Measurements from ENCODE around the gene RBMS2. TPM values are rescaled to one million over a fixed set of nuclear protein-coding genes. Genes with fewer than 3 reads are reported as not detected.

Gene RBMS2
- total RNA-seq, 1 donor from 2014 or later: 10.2 TPM

DNA sequence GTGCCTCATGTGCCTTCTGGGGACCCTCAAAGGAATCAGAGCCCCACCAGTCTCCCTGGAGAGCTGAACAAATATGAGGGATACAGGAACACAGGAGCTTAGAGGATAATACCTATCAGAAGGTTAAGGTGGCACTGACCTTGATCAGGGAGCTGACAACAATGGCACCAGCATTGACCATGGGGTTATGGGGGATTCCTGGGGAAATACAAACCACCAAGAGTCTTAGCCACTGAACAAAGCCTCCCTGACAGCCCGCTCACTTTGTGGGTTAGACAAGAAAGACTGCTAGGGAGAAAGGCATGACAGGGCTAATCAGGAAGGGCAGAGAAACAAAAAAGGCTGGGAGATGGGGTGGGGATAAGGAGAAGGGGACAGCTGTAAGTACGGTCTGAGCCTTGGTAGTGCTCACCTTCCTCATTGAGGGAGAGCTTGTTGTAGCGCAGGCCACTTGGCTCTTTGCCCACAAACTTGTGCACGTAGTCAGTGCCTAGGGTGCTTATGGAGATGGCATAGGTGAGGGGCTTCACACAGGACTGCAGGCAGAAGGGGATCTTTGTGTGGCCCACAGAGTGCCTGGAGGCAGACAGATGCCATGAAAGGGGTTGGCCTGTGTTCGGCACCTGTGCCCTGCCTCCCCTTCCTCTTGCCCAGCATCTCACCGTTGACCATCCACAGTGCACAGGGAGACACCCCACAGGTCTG, 43.9 kb upstream of the RBMS2 start:
- Mint-ChIP-seq H3K4me1 (ENCODE audit: low read depth, unreplicated experiment) (no peaks in the 10 kb centered on the region), H3K27me3 (ENCODE audit: unreplicated experiment) (peaks cover 5% of the 10 kb centered on the region), H3K4me3 (ENCODE audit: unreplicated experiment) (no peak overlapping the region), H3K9me3 (ENCODE audit: unreplicated experiment) (peaks cover 1% of the 10 kb centered on the region), H3K27ac (ENCODE audit: unreplicated experiment) (no peak overlapping the region), H3K36me3 (ENCODE audit: unreplicated experiment) (no peaks in the 10 kb centered on the region)
- TF ChIP-seq, protein P1, sequence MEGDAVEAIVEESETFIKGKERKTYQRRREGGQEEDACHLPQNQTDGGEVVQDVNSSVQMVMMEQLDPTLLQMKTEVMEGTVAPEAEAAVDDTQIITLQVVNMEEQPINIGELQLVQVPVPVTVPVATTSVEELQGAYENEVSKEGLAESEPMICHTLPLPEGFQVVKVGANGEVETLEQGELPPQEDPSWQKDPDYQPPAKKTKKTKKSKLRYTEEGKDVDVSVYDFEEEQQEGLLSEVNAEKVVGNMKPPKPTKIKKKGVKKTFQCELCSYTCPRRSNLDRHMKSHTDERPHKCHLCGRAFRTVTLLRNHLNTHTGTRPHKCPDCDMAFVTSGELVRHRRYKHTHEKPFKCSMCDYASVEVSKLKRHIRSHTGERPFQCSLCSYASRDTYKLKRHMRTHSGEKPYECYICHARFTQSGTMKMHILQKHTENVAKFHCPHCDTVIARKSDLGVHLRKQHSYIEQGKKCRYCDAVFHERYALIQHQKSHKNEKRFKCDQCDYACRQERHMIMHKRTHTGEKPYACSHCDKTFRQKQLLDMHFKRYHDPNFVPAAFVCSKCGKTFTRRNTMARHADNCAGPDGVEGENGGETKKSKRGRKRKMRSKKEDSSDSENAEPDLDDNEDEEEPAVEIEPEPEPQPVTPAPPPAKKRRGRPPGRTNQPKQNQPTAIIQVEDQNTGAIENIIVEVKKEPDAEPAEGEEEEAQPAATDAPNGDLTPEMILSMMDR (IDR thresholded peaks at IDR 0.05; ENCODE audit: partially characterized antibody, unreplicated experiment): no peak
- DNase-seq: no peak

DNA sequence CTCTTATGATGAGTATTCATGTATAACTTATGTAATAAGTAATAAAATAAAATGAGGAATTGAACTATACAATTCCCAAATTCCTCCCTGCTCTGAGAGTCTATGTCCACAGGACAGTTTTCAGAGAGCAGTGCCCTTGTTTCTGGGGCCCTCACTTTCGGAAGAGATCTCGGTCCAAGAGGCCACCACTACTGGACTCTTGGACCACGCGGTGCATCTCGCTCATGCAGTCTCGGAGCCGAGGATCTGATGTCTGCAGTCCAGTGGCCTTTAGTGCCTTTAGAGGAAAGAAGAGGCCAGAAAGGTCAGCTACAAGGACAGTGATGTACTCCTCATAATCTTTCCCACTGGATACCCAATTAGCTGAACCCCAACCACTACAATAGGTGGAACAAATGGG, 42.0 kb upstream of the RBMS2 start:
- Mint-ChIP-seq H3K4me1 (ENCODE audit: low read depth, unreplicated experiment) (no peaks in the 10 kb centered on the region), H3K36me3 (ENCODE audit: unreplicated experiment) (no peaks in the 10 kb centered on the region), H3K9me3 (ENCODE audit: unreplicated experiment) (peaks cover 1% of the 10 kb centered on the region), H3K4me3 (ENCODE audit: unreplicated experiment) (no peak overlapping the region), H3K27ac (ENCODE audit: unreplicated experiment) (no peak overlapping the region), H3K27me3 (ENCODE audit: unreplicated experiment) (peaks cover 2% of the 10 kb centered on the region)
- DNase-seq: no peak
- TF ChIP-seq, protein P1 (IDR thresholded peaks at IDR 0.05; ENCODE audit: partially characterized antibody, unreplicated experiment): no peak

DNA sequence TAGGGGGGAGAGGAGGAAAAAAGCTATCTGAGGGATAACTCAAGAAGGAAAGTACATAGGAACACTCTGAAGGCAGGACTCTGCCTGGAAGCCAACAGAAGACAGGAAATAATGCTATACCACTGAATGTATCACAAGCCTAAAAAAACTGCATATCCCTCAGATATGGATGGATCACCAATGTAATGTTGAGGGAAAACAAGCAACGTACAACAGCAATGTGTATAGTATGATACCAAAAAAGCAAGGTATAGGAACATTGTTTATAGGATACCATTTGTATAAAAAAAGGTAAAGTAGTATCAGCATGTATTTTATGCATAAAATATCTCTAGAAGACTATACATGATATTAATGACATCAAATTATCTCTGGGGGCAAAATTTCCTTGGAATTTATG, 37.1 kb upstream of the RBMS2 start:
- Mint-ChIP-seq H3K4me1 (ENCODE audit: low read depth, unreplicated experiment) (peaks cover 4% of the 10 kb centered on the region), H3K27me3 (ENCODE audit: unreplicated experiment) (peaks cover 19% of the 10 kb centered on the region), H3K36me3 (ENCODE audit: unreplicated experiment) (peaks cover 9% of the 10 kb centered on the region), H3K4me3 (ENCODE audit: unreplicated experiment) (no peak overlapping the region), H3K27ac (ENCODE audit: unreplicated experiment) (no peak overlapping the region), H3K9me3 (ENCODE audit: unreplicated experiment) (peaks cover 3% of the 10 kb centered on the region)
- TF ChIP-seq, protein P1 (IDR thresholded peaks at IDR 0.05; ENCODE audit: partially characterized antibody, unreplicated experiment): no peak
- DNase-seq: no peak

DNA sequence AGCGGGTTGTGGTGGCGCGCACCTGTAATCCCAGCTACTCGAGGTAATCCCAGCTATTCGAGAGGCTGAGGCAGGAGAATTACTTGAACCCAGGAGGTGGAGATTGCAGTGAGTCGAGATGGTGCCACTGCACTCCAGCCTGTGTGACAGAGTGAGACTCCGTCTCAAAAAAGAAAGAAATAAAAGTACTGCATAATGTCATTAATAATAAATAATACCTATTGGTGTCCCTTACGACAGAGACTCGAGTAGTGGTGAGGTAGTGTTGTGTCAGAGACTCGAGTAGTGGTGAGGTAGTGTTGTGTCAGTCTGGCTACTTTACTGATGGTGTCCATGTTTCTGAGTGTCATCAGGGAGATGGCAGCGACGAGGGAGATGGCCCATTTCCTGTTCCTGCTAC, 34.9 kb upstream of the RBMS2 start:
- Mint-ChIP-seq H3K4me3 (ENCODE audit: unreplicated experiment) (peak overlapping the region; percentile 85), H3K9me3 (ENCODE audit: unreplicated experiment) (peaks cover 5% of the 10 kb centered on the region), H3K36me3 (ENCODE audit: unreplicated experiment) (peaks cover 9% of the 10 kb centered on the region), H3K4me1 (ENCODE audit: low read depth, unreplicated experiment) (peaks cover 4% of the 10 kb centered on the region), H3K27ac (ENCODE audit: unreplicated experiment) (no peak overlapping the region), H3K27me3 (ENCODE audit: unreplicated experiment) (peaks cover 19% of the 10 kb centered on the region)
- DNase-seq: no peak
- TF ChIP-seq, protein P1 (IDR thresholded peaks at IDR 0.05; ENCODE audit: partially characterized antibody, unreplicated experiment): no peak

DNA sequence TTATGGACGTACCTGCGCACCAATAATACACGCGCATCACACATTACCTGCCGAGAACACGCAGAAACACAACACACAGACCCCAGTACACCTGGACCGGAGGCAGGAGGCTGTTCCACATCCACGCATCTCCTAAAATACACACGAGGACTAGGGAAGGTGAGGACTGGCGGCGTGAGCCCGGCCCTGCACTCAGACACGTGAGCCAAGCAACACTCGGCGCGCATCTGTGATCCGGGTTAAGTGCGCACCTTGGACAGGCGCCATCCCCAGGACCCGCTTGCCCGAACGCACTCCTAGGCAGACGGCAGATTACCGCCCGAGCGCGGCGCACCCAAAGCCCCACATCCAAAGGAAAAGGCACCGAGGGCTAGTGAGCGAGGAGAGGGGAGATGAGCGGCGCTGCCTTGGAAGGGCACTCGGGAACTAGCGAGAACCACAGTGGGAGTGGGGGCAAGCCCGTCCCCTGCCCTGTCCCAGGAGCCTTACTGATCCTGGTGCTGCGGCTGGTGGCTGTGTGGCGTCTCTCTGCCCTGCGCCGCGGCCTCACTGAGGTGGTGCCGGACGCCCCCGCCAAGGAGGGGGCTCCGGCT, 34.1 kb upstream of the RBMS2 start:
- peak; percentile 48 for DNase-seq
- Mint-ChIP-seq H3K36me3 (ENCODE audit: unreplicated experiment) (peaks cover 9% of the 10 kb centered on the region), H3K4me1 (ENCODE audit: low read depth, unreplicated experiment) (peaks cover 4% of the 10 kb centered on the region), H3K27me3 (ENCODE audit: unreplicated experiment) (peaks cover 19% of the 10 kb centered on the region), H3K4me3 (ENCODE audit: unreplicated experiment) (peak overlapping the region; percentile 85), H3K27ac (ENCODE audit: unreplicated experiment) (no peak overlapping the region), H3K9me3 (ENCODE audit: unreplicated experiment) (peaks cover 6% of the 10 kb centered on the region)
- TF ChIP-seq, protein P1 (IDR thresholded peaks at IDR 0.05; ENCODE audit: partially characterized antibody, unreplicated experiment): no peak

Data from glutamatergic neuron (in vitro differentiated cells).